ENCODE data around the gene GABRA4.

GABRA4 gene

GRCh38 chr4:46924789-46925529 is 68.4 kb downstream of the GABRA4 start:
- no peak for DNase-seq

DNA sequence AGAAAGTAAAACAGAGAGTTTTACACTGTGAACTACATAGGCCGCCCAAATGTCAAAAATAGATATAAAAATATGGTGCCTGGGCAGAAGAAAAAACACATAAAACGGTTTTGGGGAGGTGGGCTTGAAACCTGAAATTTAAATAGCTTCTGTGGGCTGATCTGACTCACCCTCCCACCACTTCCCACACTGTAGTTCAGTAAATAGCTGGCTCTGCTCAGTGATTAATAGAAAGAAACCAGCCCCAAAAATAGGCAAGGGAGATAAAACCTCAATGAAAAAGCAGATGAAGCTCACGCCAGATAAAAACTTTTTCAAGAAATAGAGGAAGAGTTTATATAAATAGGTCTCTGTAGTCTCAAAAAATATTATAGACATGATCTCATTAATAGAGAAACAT is 71.2 kb downstream of the GABRA4 start:
- DNase-seq = no peak

DNA sequence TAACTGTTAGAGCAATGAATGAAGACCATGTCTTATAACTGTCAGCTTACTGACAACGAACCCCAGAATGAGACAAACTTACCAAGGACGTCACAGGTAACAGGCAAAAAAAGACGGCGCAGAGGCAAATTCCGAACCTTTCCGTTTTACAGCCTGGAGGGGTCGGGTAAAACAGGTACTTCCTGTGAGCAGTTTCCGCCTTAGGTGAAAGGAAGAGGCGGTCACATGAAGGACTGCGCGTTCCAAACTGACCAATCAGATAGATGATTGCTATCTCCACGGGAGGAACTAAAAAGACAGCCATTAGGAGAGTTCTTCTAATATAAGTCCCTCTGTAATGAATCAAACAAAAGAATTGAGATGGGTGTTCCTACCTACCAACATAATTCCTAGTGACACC is 84.3 kb downstream of the GABRA4 start, which contains the start of gene COX7B2:
Gene COX7B2, minus strand, starts transcription at position 168 of the 400 bp plus-strand sequence. CDS start 174,053 bp downstream, outside the sequence.
- DNase-seq = no peak

GRCh38 chr4:46908148-46908547 is 85.2 kb downstream of the GABRA4 start:
- DNase-seq = no peak

DNA sequence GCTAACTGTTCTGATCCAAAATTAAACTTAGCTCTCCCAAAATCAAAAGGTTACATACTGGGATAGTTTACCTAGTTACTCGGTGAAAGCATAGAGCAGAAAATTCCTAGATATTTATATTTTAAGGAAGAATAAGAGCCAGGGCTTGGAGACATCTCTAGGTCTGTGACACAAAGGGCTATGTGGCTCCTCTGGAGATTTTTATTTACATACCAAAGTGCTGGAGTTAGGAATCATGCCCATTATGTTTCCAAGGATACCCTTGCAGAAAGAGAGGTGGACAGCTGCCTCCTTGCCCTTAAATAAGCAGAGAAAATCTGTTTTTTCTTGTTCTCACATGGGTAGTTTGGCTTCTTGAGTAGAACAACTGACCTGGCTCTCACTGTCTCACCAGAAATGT is 93.3 kb downstream of the GABRA4 start:
- no peak for DNase-seq

DNA sequence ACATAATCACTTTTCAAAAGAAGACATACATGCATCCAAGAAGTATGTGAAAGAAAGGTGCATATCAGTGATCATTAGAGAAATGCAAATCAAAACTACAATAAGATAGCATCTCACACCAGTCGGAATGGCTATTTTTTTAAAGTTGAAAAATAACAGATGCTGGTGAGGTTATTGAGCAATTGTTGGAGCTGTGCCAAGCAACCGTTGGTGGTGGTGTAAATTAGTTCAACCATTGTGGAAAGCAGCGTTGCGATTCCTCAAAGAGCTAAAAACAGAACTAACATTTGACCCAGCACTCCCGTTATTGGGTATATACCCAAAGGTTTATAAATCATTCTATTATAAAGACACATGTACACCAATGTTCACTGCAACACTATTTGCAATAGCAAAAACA is 98.6 kb downstream of the GABRA4 start:
- DNase-seq = no peak

DNA sequence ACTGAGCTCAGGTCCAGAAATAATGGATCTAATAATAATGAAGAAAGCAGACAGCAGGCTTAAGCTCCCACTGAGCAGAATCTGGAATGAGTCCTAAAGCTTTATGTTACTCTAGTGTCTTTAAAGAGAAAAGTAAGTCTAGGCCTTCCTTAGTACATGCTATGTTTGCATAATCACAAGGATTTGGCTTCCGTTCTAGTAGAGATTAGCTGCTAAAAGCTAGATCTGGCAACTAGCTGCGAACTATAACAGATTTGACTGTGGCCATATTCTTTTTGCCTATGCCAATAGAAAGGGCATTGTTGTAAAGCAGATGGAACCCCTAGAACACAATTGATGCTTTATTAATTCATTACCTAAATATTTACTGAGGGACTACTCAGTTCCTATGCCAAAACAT is 103.3 kb downstream of the GABRA4 start:
- DNase-seq = no peak

GRCh38 chr4:46889410-46889809 is 104.0 kb downstream of the GABRA4 start:
- DNase-seq = no peak

DNA sequence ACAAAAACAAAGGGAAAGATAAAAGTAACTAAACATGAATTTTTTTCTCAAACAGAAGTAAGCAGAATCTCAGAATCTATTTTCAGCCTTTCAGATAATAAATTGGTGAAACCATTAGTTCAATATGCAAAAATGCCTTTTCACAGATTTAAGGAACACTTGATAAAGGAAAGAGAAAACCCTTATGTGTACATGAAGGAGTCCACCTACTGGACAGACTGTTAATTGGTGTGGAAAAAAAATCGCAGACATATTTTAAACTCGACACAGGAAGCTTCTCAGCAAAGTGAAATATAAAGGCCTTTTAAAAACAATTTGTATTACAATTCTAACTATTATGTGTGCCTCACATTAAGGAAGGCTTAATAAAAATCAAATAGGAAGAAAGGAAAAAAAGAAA is 106.7 kb downstream of the GABRA4 start:
- DNase-seq = no peak

DNA sequence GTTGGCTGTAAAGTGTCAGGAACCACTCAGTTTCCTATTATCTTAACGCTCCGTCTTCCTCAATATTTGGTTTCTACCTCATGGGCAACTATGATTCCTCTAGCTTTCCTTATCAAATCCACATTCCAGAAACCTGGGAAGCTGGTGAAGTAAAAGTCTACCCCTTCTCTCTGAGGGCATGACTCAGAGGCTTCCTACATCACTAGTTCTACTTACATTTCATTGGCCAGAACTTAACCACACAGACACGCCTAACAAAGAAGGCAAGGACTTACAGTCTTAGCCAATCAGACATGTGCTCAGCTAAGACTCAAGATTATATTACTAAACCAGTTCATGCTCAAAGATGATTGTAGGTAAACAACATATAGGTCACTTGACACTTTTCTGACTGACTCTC is 114.7 kb downstream of the GABRA4 start:
- DNase-seq = no peak

DNA sequence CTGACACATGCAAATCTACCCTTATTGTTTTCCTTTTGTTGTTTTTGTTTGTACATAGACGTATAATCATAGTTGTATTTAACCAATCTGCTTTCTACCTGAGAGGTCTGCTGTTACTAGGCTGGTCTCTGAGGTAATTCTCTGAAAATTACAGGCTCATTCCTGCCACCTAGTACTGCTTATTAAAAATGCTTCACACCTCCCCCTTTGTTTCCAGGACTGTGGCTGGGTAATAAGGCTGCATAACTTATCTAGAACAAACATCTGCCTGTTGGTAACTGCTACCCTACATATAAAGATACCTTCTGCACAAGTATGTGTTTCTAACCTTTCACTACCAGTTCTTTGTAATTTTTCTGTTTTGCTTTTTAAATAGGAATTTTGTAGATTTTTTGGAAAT is 118.6 kb downstream of the GABRA4 start:
- DNase-seq = no peak

DNA sequence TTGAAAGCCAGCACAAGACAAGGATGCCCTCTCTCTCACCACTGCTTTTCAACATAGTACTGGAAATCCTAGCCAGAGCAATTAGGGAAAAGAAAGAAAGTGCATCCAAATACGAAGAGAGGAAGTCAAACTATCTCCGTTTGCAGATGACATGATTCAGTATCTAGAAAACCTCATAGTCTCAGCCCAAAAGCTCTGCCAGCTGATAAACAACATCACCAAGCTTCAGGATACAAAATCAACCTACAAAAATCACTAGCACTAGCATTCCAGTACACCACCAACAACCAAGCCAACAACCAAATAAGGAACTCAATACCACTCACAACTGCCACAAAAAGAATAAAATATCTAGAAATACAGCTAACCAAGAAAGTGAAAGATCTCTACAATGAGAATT is 123.0 kb downstream of the GABRA4 start:
- DNase-seq = no peak
